CD4-positive, CD25-positive, alpha-beta regulatory T cell (primary cell): ENCODE results near the gene SDR42E2. TPM values are rescaled to one million over a fixed set of nuclear protein-coding genes. Genes with fewer than 3 reads are reported as not detected.
"Not testable (repeated sequence)": the region's sequence is repeated elsewhere in the genome, so short reads cannot be mapped to it uniquely, and the experiment has no call there.

ENCODE experiments used
- ATAC-seq, 2 donors: fragments of 150-1000 bp; cut with Tn5 transposase; one replicate each; pipeline ENCODE4 v1.10.0; 2021; ENCODE audit warnings: low read depth in 2 of 2, moderate number of reproducible peaks in 2 of 2, moderate library complexity in 1 of 2
- DNase-seq, 3 donors: peaks; one replicate each; pipeline versions ENCODE4 v3.0.0 to v3.0.0-alpha.2; 2012 to 2022; ENCODE audit warnings: mixed read lengths in 1 of 3
- H3K27ac ChIP-seq: one replicate; pipeline ENCODE4 v1.7.0; 2013; ENCODE audit warnings: mild to moderate bottlenecking, low read length; ENCODE audit not compliant: insufficient read depth, poor library complexity, severe bottlenecking
- H3K27me3 ChIP-seq: one replicate; pipeline ENCODE4 v1.7.0; 2013; ENCODE audit warnings: low read length; ENCODE audit not compliant: control insufficient read depth, insufficient read depth
- H3K36me3 ChIP-seq: one replicate; pipeline ENCODE4 v1.7.0; 2013; ENCODE audit warnings: mild to moderate bottlenecking, low read length, moderate library complexity; ENCODE audit not compliant: control insufficient read depth, insufficient read depth
- H3K4me1 ChIP-seq: 2 replicates; pipeline ENCODE4 v1.7.0; 2013; ENCODE audit warnings: mild to moderate bottlenecking, low read length; ENCODE audit not compliant: insufficient read depth, control insufficient read depth, poor library complexity, severe bottlenecking
- H3K4me3 ChIP-seq: one replicate; pipeline ENCODE4 v1.7.0; 2013; ENCODE audit warnings: low read depth, mild to moderate bottlenecking, low read length, moderate library complexity
- H3K9me3 ChIP-seq, 2 experiments: 1 replicate in 1 of 2; 2 replicates in 1 of 2; pipeline ENCODE4 v1.7.0; 2013; ENCODE audit warnings: low read length in 2 of 2, mild to moderate bottlenecking in 1 of 2, moderate library complexity in 1 of 2; ENCODE audit not compliant: control insufficient read depth in 2 of 2
- H3K27ac Mint-ChIP-seq, 3 donors: one replicate each; pipeline ENCODE4 v1.8.0; 2020 to 2022; ENCODE audit warnings: mild to moderate bottlenecking in 3 of 3, mixed read lengths in 3 of 3, moderate library complexity in 2 of 3
- H3K27me3 Mint-ChIP-seq: one replicate; pipeline ENCODE4 v1.8.0; 2022; ENCODE audit warnings: mild to moderate bottlenecking, mixed read lengths
- H3K36me3 Mint-ChIP-seq: one replicate; pipeline ENCODE4 v1.8.0; 2020; ENCODE audit warnings: mixed read lengths
- H3K4me1 Mint-ChIP-seq, 4 donors: one replicate each; pipeline ENCODE4 v1.8.0; 2020 to 2022; ENCODE audit warnings: mixed read lengths in 4 of 4, mild to moderate bottlenecking in 1 of 4
- H3K4me3 Mint-ChIP-seq, 4 donors: one replicate each; pipeline ENCODE4 v1.8.0; 2020 to 2022; ENCODE audit warnings: mild to moderate bottlenecking in 4 of 4, mixed read lengths in 4 of 4, moderate library complexity in 3 of 4
- H3K9me3 Mint-ChIP-seq, 7 donors: one replicate each; pipeline ENCODE4 v1.8.0; 2020 to 2022; ENCODE audit warnings: mixed read lengths in 7 of 7, mild to moderate bottlenecking in 3 of 7, moderate library complexity in 2 of 7
- polyA plus RNA-seq, 4 donors: library from polyadenylated mRNA; unstranded; fragments of 300-500 nt; fragmentation: Illumina TruSeq; gene quantifications; one replicate each; pipeline ENCODE4 v1.2.3, GENCODE V29; 2021
- total RNA-seq: library from RNA; stranded (reverse); gene quantifications from one replicate; pipeline ENCODE4 v1.2.3, GENCODE V29; 2022

SDR42E2 gene
- total and polyA plus RNA-seq, 5 donors from 2014 or later: 0.60 to 3.5 (median 0.76) TPM

DNA sequence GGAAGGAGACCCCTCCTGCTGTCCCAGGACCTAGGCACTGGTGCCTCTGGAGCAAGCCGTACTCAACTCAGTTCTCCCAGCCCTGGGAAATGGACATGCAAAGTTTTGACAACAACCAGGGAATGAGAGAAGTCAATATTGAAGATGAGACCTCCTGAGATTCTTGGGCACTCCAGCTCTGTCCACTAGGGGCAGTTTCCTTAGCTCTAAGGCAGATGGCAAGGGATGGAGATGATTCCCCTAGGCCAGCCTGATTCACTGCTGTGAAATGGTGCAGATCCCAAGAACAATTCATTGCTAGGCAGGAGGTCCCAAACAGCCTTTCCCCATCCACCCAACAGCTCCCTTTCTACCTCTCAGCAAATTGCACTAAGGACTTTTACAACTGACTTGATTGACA lies 20.5 kb upstream of the SDR42E2 start:
- no peak overlapping the region for H3K4me3 Mint-ChIP-seq
- peak in 1 of 3 donors; percentile 4 for DNase-seq

DNA sequence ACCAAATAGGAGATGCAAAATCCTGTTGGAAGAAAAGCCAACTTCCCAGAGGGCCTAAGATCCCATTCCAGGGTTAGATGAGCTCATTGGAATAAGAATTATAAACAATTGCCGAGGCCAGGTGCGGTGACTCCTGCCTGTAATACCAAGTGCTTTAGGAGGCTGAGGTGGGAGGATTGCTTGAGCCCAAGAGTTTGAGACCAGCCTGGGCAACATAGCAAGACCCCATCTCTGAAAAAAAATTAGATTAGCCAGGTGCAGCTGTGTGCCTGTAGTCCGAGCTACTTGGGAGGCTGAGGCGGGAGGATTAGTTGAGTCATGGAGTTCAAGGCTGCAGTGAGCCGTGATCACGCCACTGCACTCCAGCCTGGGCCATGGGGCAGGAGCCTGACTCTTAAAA lies 17.8 kb upstream of the SDR42E2 start:
- DNase-seq (no peak), ATAC-seq (no peak)
- Mint-ChIP-seq H3K27ac (no peak overlapping the region), H3K36me3 (no peaks in the 10 kb centered on the region), H3K4me3 (peak overlapping the region in 1 of 4 donors; percentile 51), H3K27me3 (peaks cover 13% of the 10 kb centered on the region), H3K4me1 (no peaks in the 10 kb centered on the region), H3K9me3 (peaks cover 0 to 2% (median 0%) of the 10 kb centered on the region in 7 donors)
- H3K4me1 ChIP-seq: no peaks in the 10 kb centered on the region
- no peaks in the 10 kb centered on the region for H3K9me3 ChIP-seq
- H3K4me3 ChIP-seq: no peak overlapping the region
- no peak overlapping the region for H3K27ac ChIP-seq
- H3K36me3 ChIP-seq: no peaks in the 10 kb centered on the region
- H3K27me3 ChIP-seq: no peaks in the 10 kb centered on the region

More for the DNA sequence above, 20.5 kb upstream of the SDR42E2 start:
- no peak for ATAC-seq
- Histone ChIP-seq H3K36me3 (no peaks in the 10 kb centered on the region), H3K4me3 (no peak overlapping the region), H3K9me3 (no peaks in the 10 kb centered on the region), H3K27ac (no peak overlapping the region), H3K27me3 (no peaks in the 10 kb centered on the region), H3K4me1 (no peaks in the 10 kb centered on the region)
- Mint-ChIP-seq H3K27ac (no peak overlapping the region), H3K27me3 (peaks cover 22% of the 10 kb centered on the region), H3K36me3 (no peaks in the 10 kb centered on the region), H3K4me1 (no peaks in the 10 kb centered on the region), H3K9me3 (peaks cover 0 to 2% (median 0%) of the 10 kb centered on the region in 7 donors)

DNA sequence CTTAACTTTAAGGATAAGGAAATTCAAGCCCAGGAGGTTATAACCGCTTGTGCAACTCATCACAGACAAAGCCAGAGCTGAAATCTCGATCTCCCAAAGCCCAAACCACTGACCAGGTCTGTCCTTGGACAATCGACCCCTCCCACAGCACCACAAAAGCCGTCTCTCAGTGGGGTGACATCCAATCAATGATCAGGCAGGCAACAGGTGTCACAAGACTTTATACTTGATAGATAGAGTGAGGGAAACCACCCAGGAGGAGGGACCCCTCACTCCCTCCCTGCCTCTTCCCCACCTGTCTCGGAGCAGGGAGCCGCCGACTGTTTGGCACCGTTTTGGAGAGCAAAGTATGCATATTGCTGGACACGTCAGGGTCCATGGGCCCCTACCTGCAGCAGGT lies 14.5 kb upstream of the SDR42E2 start:
- no peaks in the 10 kb centered on the region for H3K4me1 ChIP-seq
- no peaks in the 10 kb centered on the region for H3K36me3 Mint-ChIP-seq
- no peak overlapping the region for H3K27ac ChIP-seq
- H3K27me3 ChIP-seq: no peaks in the 10 kb centered on the region
- no peak overlapping the region for H3K4me3 ChIP-seq
- ATAC-seq: no peak
- peak overlapping the region in 1 of 3 donors; percentile 5 for H3K27ac Mint-ChIP-seq
- H3K4me3 Mint-ChIP-seq: no peak overlapping the region
- no peaks in the 10 kb centered on the region for H3K9me3 ChIP-seq
- H3K4me1 Mint-ChIP-seq: no peaks in the 10 kb centered on the region
- no peaks in the 10 kb centered on the region for H3K9me3 Mint-ChIP-seq
- H3K27me3 Mint-ChIP-seq: peaks cover 8% of the 10 kb centered on the region
- no peaks in the 10 kb centered on the region for H3K36me3 ChIP-seq
- no peak for DNase-seq

DNA sequence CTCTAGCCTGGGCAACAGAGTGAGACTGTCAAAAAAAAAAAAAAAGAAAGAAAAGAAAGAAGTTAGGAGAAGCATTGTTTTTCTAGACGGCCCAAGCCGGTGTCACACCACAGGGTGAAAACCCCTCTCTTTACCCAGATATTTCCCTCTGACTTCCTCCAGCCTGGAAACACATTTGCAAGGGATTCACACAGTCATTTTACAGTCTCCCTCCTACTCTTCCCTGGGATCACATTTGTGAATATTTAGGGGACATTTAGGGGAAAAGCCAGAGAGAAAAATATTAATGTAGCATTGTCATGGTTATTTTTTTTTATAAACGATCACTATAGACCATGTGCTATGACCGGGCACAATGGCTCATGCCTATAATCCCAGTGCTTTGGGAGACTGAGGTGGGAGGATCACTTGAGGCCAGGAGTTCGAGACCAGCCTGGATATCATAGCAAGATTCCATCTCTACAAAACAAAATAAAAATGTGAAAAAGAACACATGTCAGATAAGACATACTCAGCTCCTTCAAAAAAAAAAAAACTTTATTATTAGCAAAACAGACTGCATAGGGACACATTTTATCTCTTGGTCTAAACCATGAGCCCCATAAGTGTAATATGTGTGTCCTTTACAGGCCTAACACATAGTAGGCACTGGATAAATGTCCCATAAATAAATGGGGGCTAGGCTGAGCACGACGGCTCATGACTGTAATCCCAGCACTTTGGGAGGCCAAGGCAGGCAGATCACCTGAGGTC lies 10.9 kb upstream of the SDR42E2 start:
- peaks cover 5% of the 10 kb centered on the region for H3K27me3 Mint-ChIP-seq
- no peaks in the 10 kb centered on the region for H3K4me1 ChIP-seq
- ATAC-seq (no peak), DNase-seq (no peak)
- no peaks in the 10 kb centered on the region for H3K36me3 Mint-ChIP-seq
- no peaks in the 10 kb centered on the region for H3K36me3 ChIP-seq
- H3K9me3 ChIP-seq: no peaks in the 10 kb centered on the region
- H3K9me3 Mint-ChIP-seq: no peaks in the 10 kb centered on the region
- no peak overlapping the region for H3K27ac Mint-ChIP-seq
- no peak overlapping the region for H3K27ac ChIP-seq
- H3K4me3 Mint-ChIP-seq: no peak overlapping the region
- no peaks in the 10 kb centered on the region for H3K4me1 Mint-ChIP-seq
- H3K4me3 ChIP-seq: no peak overlapping the region
- H3K27me3 ChIP-seq: no peaks in the 10 kb centered on the region

DNA sequence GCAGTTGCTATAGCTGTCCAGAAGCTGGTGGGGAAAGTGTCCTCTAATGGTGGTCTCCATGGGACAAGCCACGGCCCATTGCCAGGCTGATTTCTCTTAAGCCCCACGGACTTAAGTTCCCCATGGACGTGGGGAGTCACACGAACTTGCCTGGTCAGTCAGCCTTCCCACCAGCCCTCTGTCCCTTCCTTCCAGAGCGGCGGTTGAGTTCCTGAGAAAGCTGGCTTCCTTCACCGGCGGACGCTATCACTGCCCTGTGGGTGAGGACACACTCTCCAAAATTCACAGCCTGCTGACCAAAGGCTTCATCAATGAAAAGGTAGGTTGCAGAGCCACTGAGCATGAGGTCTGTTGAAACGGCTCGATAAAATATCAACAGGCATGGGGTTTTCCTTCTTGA lies 10.0 kb upstream of the SDR42E2 start:
- no peak overlapping the region for H3K27ac Mint-ChIP-seq
- no peak overlapping the region for H3K4me3 Mint-ChIP-seq
- H3K27me3 Mint-ChIP-seq: peaks cover 5% of the 10 kb centered on the region
- no peak for DNase-seq
- Histone ChIP-seq H3K27me3 (no peaks in the 10 kb centered on the region), H3K27ac (no peak overlapping the region), H3K9me3 (no peaks in the 10 kb centered on the region), H3K4me3 (no peak overlapping the region), H3K4me1 (no peaks in the 10 kb centered on the region), H3K36me3 (no peaks in the 10 kb centered on the region)
- H3K4me1 Mint-ChIP-seq: no peaks in the 10 kb centered on the region
- no peak for ATAC-seq
- H3K9me3 Mint-ChIP-seq: no peaks in the 10 kb centered on the region
- no peaks in the 10 kb centered on the region for H3K36me3 Mint-ChIP-seq

DNA sequence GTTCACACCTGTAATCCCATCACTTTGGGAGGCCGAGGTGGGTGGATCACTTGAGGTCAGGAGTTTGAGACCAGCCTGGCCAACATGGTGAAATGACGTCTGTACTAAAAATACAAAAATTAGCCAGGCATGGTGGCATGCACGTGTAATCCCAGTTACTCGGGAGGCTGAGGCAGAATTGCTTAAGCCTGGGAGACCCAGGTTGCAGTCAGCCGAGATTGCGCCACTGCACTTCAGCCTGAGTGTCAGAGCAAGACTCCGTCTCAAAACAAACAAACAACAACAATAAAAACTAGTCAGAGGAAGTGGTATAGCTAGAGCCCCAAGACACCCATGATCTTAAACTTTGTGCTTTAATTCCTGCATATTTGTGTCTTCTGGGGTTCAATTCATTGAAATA lies 9.2 kb upstream of the SDR42E2 start:
- H3K9me3 ChIP-seq, H3K27me3 Mint-ChIP-seq, H3K4me1 Mint-ChIP-seq, H3K4me3 ChIP-seq, H3K27ac Mint-ChIP-seq, H3K27me3 ChIP-seq, H3K4me3 Mint-ChIP-seq, H3K4me1 ChIP-seq, H3K9me3 Mint-ChIP-seq, H3K27ac ChIP-seq, H3K36me3 ChIP-seq, DNase-seq, ATAC-seq, H3K36me3 Mint-ChIP-seq: not testable (repeated sequence)

DNA sequence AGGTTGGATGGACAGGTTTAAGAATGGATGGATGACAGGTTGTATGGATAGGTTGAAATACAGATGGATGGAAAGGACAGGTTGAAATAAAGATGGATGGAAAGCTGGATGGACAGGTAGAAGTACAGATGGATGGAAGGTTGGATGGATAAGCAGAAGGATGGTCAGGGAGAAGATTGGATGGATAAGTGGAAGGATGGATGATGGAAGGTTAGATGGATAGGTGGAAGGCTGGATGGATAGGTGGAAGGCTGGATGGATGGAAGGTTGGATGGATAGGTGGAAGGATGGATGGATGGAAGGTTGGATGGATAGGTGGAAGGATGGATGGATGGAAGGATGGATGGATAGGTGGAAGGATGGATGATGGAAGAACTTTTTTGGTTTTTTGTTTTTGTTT lies 905 bp upstream of the SDR42E2 start:
- Histone ChIP-seq H3K4me3 (no peak overlapping the region), H3K27me3 (peaks cover 18% of the 10 kb centered on the region), H3K27ac (no peak overlapping the region), H3K9me3 (no peaks in the 10 kb centered on the region), H3K4me1 (peaks cover 10% of the 10 kb centered on the region), H3K36me3 (no peaks in the 10 kb centered on the region)
- H3K4me1 Mint-ChIP-seq: peaks cover 0 to 12% (median 5%) of the 10 kb centered on the region in 4 donors
- H3K9me3 Mint-ChIP-seq: peaks cover 0 to 5% (median 0%) of the 10 kb centered on the region in 7 donors
- H3K27me3 Mint-ChIP-seq: peaks cover 29% of the 10 kb centered on the region
- peaks cover 5% of the 10 kb centered on the region for H3K36me3 Mint-ChIP-seq
- DNase-seq (no peak), ATAC-seq (no peak)
- peak overlapping the region in 1 of 3 donors; percentile 50 for H3K27ac Mint-ChIP-seq
- peak overlapping the region in 2 of 4 donors; percentile 20 to 44 for H3K4me3 Mint-ChIP-seq

DNA sequence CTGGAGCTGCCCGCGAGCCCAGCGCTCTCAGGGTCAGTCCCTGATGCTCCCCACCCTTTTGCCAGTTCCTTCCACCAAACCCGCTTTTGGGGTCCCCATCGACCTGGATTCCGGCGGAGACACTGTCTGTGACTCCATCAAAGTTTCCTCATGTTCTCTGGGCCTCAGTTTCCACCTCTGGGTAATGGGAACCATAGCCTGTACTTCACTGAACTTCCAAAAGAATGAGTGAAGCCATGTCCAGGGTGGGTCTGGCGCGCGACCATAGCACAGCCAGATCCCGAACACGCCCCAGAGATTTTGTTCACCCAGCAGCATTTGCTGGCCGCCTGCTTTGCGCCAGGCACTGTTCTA lies 327 bp downstream of the SDR42E2 start:
- no peak for DNase-seq
- Mint-ChIP-seq H3K4me3 (peak overlapping the region in 2 of 4 donors; percentile 19 to 53), H3K27ac (no peak overlapping the region), H3K4me1 (peaks cover 0 to 12% (median 5%) of the 10 kb centered on the region in 4 donors), H3K36me3 (peaks cover 5% of the 10 kb centered on the region), H3K9me3 (peaks cover 0 to 5% (median 0%) of the 10 kb centered on the region in 7 donors), H3K27me3 (peaks cover 29% of the 10 kb centered on the region)
- Histone ChIP-seq H3K4me3 (no peak overlapping the region), H3K36me3 (no peaks in the 10 kb centered on the region), H3K9me3 (no peaks in the 10 kb centered on the region), H3K27ac (no peak overlapping the region), H3K4me1 (peaks cover 10% of the 10 kb centered on the region), H3K27me3 (peaks cover 18% of the 10 kb centered on the region)
- no peak for ATAC-seq
